GM19238 (cell line): ENCODE data around the gene TRIM49D2.
"Not testable (repeated sequence)": the region's sequence is repeated elsewhere in the genome, so short reads cannot be mapped to it uniquely, and the experiment has no call there.

Experiments used
- DNase-seq: peaks from one replicate; pipeline ENCODE4 v3.0.0; 2011; ENCODE audit warnings: low spot score; ENCODE audit not compliant: insufficient read length

The TRIM49D2 gene

GRCh38 chr11:89923764-89924163, at the start of gene TRIM49D2:
TRIM49D2 (plus strand) TSS chr11:89924064; CDS start chr11:89926762, 2,698 bp downstream.
- DNase-seq = not testable (repeated sequence)

GRCh38 chr11:89877511-89877910, 46.4 kb upstream of the TRIM49D2 start:
- DNase-seq = not testable (repeated sequence)

- DNase-seq = not testable (repeated sequence)
Observed at GRCh38 chr11:89893245-89893644, 30.6 kb upstream of the TRIM49D2 start.

GRCh38 chr11:89900809-89901208, 23.1 kb upstream of the TRIM49D2 start:
- not testable (repeated sequence) for DNase-seq

GRCh38 chr11:89922195-89922660, 1.6 kb upstream of the TRIM49D2 start, which contains the start of gene TRIM49D1:
TRIM49D1 (minus strand) TSS chr11:89922245; CDS start chr11:89917710, 4,535 bp downstream.
- no peak for DNase-seq

GRCh38 chr11:89960833-89961232, 37.0 kb downstream of the TRIM49D2 start:
- not testable (repeated sequence) for DNase-seq

- DNase-seq = not testable (repeated sequence)
Observed at GRCh38 chr11:89965737-89966136, 41.9 kb downstream of the TRIM49D2 start, which contains the start of gene TRIM64. TRIM64 (plus strand) TSS chr11:89966037; CDS start chr11:89968504, 2,467 bp downstream.
